ENCODE data around the gene NDUFB4.
"Not testable (repeated sequence)": the region's sequence is repeated elsewhere in the genome, so short reads cannot be mapped to it uniquely, and the experiment has no call there.

NDUFB4 gene

GRCh38 chr3:120572027-120572426 lies 24.1 kb upstream of the NDUFB4 start:
- DNase-seq: no peak

DNA sequence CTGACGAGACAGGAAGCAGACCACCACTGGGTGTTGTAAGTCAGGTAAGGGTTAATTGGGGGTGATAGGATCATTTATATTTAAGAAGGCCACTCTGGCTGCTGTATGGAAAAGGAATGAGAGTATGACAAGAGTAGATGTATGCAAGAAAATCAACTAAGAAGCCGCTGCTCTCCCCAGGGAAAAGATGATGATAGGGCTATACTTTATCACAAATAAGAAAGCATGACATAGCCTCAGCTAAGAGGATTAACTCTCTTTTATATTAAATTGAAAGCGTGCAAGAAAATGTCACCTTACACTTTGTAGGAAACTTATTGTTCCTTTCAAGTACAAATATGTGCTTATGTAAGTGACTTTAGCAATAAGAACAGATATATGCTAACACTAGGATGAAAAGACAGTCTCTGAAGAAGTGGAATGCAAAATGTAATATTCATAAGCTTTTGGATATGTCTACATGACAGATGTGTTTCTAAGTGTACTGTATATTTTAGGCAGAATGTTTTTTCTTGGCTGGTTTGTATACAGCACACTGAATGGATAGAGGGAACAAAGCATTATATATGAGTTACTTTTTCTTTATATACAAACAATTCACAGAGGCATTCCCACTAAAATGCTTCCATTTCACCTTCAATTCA lies 8.7 kb upstream of the NDUFB4 start:
- no peak for DNase-seq

- no peak for DNase-seq
Observed at GRCh38 chr3:120595788-120596115, 384 bp upstream of the NDUFB4 start.

DNA sequence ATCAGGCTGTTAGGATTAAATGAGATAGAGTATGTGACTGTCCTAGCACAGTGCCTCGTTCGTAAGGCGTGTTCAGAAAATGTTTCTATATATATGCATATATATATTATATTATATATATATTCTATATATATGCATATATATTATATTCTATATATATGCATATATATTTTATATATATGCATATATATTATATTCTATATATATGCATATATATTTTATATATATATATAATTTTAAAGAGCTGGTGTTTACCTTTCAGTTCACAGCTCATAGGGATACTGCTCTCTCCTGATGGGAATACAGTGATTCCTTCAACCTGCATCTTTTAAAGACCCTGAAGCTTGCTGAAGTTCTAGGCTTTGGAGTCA lies 702 bp downstream of the NDUFB4 start:
- no peak for DNase-seq

GRCh38 chr3:120597445-120598049 lies 1.4 kb downstream of the NDUFB4 start:
- no peak for DNase-seq

DNA sequence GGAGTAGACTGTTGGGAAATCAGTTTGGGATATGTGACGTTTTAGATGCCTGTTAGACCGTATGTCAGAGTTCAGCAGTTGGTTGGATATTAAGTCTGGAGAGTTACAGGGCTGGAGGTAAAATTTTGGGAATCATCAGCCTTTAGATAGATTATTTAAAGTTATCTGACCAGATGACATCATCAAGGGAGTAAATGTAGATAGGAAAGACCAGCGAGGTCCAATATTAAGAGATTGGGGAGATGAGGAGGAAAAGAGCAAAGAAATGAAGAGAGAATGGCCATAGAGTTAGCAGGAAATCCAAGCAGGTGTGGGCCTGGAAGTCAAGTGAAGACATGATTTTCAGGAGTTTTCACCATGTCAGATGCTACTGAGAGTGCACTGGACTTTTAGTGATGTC lies 3.1 kb downstream of the NDUFB4 start:
- no peak for DNase-seq

DNA sequence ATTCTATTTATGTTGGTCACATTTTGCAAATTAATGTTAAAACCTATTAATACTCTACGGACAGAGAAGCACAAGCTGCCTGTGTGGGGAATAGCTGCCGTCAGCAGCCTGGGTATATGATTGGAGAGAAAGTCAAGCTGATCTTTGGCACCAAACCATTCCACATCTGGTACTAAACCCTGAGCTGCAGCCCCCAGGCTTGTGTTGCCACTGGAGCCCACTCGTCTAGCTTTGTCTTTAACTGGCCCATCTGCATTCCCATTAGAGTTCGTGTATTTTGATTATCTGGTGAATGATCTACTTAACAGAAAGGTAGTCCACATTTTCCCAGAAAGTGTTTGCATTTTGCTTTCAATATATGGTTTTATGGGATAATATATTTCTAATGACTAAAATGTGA lies 5.4 kb downstream of the NDUFB4 start:
- DNase-seq: no peak

GRCh38 chr3:120602682-120603081 lies 6.5 kb downstream of the NDUFB4 start:
- no peak for DNase-seq

DNA sequence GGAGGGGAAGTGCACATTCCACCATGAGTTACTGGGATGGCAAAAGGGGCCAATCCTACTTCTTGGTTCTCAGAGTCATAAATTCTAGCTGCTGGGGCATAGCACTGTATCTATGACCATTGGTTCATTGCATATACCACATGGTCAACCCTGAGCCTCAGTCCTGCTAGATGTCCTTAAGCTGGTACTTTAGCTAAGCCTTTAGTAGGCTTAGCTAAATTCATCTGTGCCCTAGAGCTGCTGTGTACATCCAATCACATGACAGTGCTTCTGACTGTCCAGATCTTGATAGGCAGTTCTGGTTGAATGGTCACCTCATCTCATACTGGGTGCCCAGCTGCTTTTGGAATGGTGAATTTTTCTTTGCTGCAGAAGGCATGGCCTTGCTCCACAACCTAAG lies 8.2 kb downstream of the NDUFB4 start:
- DNase-seq: no peak

- no peak for DNase-seq
Observed at GRCh38 chr3:120604784-120605183, 8.6 kb downstream of the NDUFB4 start.

DNA sequence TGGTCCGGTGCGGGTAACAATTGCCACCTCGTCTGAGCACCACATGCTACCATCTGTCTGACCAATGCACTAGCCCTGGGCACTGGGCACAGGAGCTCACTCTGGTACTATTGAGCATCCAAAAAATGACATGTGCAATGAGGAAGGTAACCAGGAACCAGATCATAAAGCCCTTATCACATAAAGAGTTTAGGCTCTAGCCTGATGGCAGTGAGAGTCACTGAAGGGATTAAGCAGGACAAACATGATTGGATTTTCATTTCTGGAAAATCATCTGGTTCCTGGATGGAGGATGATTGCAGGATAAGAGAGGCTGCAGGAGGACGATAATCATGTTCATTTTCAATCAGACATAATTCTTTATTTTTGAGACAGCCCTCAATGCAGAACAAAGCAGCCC lies 12.4 kb downstream of the NDUFB4 start:
- DNase-seq: no peak

GRCh38 chr3:120614765-120615164 lies 18.6 kb downstream of the NDUFB4 start:
- DNase-seq: no peak

- no peak for DNase-seq
Observed at GRCh38 chr3:120615847-120616609, 19.9 kb downstream of the NDUFB4 start.

DNA sequence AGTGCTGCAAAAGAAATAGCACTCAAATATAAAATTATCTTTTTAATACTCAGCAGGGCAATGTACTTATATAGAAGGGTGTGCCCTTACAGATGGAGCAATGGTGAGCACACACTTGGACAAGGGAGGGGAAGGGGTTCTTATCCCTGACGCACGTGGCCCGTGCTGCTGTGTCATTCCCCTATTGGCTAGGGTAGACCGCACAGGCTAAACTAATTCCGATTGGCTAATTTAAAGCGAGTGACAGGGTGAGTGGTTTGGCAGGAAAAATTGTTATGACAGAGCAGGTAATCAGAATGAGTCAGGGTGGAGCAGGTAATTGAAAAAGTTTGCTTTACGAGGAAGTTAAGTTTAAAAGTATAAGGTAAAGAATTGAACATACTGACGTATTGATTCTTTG lies 20.6 kb downstream of the NDUFB4 start:
- not testable (repeated sequence) for DNase-seq

DNA sequence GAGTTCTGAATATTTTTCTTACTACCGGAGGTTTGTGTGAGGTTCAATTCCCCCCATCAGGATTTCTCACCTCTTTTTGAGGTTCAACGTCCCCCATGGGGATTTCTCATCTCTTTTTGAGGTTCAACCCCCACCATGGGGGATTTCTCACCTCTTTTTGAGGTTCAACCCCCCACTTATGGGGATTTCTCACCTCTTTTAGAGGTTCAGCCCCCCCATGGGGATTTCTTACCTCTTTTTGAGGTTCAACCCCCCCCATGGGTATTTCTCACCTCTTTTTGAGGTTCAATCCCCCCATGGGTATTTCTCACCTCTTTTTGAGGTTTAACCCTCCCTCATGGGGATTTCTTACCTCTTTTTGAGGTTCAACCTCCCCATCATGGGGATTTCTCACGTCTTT lies 26.3 kb downstream of the NDUFB4 start:
- DNase-seq: no peak

GRCh38 chr3:120622870-120623726 lies 27.0 kb downstream of the NDUFB4 start:
- DNase-seq: no peak

GRCh38 chr3:120623727-120624093 lies 27.6 kb downstream of the NDUFB4 start:
- DNase-seq: no peak

- DNase-seq: no peak
Observed at GRCh38 chr3:120625159-120625586, 29.0 kb downstream of the NDUFB4 start.

DNA sequence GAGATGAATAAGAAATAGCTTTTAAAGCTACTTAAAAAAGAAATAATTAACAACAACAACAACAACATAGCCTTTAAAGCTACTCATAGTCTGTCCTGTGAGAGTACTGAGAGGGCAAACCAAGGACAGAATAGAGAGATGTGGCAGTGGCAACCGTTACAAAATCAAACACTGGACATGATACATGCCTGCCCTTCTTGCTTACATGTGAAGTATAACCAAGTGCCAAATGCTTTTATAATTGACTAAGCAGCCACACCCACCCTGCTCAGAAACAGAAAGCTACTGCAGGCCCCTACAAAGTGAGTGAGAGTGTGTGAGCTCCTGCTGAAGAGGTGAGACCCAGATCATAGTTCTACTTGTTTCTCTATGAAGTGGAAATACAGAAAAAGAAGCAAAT lies 38.4 kb downstream of the NDUFB4 start:
- DNase-seq: no peak

DNA sequence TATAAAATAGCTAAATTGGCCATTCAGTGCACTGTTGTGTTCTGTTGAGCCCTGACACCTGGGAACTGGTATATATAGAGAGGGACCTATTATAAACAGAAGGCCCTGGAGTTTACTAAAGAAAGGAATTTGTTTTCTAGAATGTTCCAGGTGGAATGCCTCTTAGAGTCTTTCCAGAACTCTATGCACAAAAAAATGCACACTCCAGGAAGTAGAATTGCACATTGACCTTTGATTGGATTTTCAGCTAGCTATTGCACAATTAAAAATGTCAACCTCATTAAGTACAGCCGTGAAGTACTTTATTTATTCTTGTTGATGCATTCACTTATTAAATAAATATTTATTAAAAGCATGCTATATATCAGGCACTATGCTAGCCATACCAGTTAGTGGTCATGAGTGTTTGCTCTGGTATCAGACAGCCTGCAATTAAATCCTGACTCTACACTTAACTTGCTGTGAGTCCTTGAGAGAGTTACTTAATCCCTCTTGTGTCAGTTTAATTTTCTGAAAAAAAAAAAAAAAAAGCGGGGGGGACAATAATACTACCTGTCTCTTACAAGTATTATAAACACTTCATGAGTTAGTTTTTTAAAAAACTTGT lies 40.8 kb downstream of the NDUFB4 start:
- no peak for DNase-seq

DNA sequence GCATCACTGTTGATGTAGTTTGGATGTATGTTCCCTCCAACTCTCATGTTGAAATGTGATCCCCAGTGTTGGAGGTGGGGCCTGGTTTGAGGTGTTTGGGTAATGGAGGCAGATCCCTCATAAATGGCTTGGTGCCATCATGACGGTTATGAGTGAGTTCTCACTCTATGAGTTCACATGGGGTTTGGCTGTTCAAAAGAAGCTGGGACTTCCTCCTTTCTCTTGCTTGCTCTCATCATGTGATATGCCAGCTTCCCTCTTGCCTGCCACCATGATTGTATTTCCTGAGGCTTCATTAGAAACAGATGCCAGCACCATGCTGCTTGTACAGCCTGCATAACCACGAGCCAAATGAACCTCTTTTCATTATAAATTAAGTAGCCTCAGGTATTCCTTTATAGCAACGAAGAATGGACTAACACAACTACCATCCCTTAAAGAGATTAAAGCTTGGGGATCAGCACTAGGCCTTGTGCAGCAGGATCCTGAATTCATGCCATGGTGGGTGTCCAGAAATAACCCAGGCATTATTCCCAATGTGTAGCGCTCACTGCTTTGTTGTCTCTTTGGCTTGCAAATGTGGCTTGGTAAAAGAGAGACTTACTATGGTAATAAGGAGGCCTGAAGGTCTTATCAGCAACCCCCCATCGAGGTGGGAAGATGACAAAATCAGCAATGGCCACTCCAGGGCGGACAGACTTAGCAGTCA lies 41.9 kb downstream of the NDUFB4 start:
- no peak for DNase-seq

- DNase-seq: not testable (repeated sequence)
Observed at GRCh38 chr3:120638820-120639219, 42.7 kb downstream of the NDUFB4 start.

DNA sequence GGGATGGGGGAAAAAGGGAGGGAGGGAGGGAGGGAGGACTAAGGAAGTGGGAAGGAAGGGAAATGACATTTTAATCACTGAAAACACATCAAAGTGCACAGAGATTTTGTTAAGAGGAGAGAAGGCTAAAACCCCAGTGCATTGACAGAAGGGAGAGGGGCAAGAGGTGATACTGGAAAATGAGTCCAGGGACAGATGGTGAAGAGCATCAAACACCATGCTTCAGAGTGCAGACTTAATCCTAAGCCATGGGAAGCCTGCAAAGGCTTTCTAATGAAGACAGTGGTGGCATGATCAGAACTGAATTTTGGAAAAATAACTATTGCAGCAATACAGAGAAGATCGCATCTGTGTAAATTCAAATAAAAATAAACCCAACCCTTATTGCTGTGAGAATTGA lies 44.1 kb downstream of the NDUFB4 start:
- no peak for DNase-seq
